Omental fat pad (tissue), 4 donors: ENCODE measurements around the gene IL17RE. TPM values are rescaled to one million over a fixed set of nuclear protein-coding genes. Genes with fewer than 3 reads are reported as not detected.

Experiments used
- ATAC-seq: fragments of 150-250 bp; one replicate; pipeline ENCODE4 v1.9.1; 2016; ENCODE audit warnings: mild to moderate bottlenecking, moderate library complexity; ENCODE audit not compliant: low FRiP score
- DNase-seq: peaks from one replicate; pipeline ENCODE4 v3.0.0-alpha.2; 2019; ENCODE audit warnings: low spot score
- CTCF ChIP-seq, 3 donors: fragments of 450-650 bp; IDR thresholded peaks; one replicate each; pipeline ENCODE4 v1.5.1; 2016 to 2017; ENCODE audit warnings: antibody characterized with exemption in 3 of 3, mild to moderate bottlenecking in 3 of 3, moderate library complexity in 2 of 3
- total RNA-seq, 4 donors: library from RNA; depleted of rRNA; stranded (reverse); fragments of >200 nt; gene quantifications; one replicate each; pipeline ENCODE4 v1.1.0, GENCODE V29; 2016

The IL17RE gene
- total RNA-seq, 4 donors from 2014 or later = 7.7 to 13.8 (median 10.3) TPM

- no peak for DNase-seq
These were observed 9.8 kb downstream of the IL17RE start for GRCh38 chr3:9912294-9912935.

GRCh38 chr3:9913601-9914000 lies 11.0 kb downstream of the IL17RE start:
- no peak for ATAC-seq
- DNase-seq = no peak
- no peak for TF ChIP-seq CTCF (IDR thresholded peaks at IDR 0.05)

More at GRCh38 chr3:9912294-9912935, 9.8 kb downstream of the IL17RE start:
- no peak for TF ChIP-seq CTCF (IDR thresholded peaks at IDR 0.05)
- no peak for ATAC-seq

- DNase-seq (no peak), ATAC-seq (no peak)
- TF ChIP-seq CTCF (IDR thresholded peaks at IDR 0.05) = no peak
These were observed 11.4 kb downstream of the IL17RE start for GRCh38 chr3:9914011-9914410.

GRCh38 chr3:9914559-9915253 lies 12.1 kb downstream of the IL17RE start:
- ATAC-seq (no peak), DNase-seq (no peak)
- TF ChIP-seq CTCF (IDR thresholded peaks at IDR 0.05) = no peak

- TF ChIP-seq CTCF (IDR thresholded peaks at IDR 0.05) = no peak
- DNase-seq = no peak
- peak; percentile 39 for ATAC-seq
These were observed 12.8 kb downstream of the IL17RE start for GRCh38 chr3:9915254-9916141.

- TF ChIP-seq CTCF (IDR thresholded peaks at IDR 0.05) = no peak
- no peak for DNase-seq
- peak; percentile 39 for ATAC-seq
These were observed 13.7 kb downstream of the IL17RE start for GRCh38 chr3:9916346-9916733.
